AG04450 (cell line): ENCODE measurements around the gene RCOR2. TPM values are rescaled to one million over a fixed set of nuclear protein-coding genes. Genes with fewer than 3 reads are reported as not detected.

ENCODE experiments used
- CTCF ChIA-PET: fragments of 300-600, 350-600 bp; formaldehyde crosslinking; extraction: SDS; loops from one replicate; lab custom pipeline; 2022; ENCODE audit warnings: antibody characterized with exemption, inconsistent platforms; lab: Charles Lee
- POLR2A ChIA-PET: fragments of 350-600 bp; formaldehyde crosslinking; extraction: SDS; loops from one replicate; lab custom pipeline; 2021; ENCODE audit warnings: antibody characterized with exemption, inconsistent platforms; lab: Yijun Ruan, JAX
- DNase-seq: peaks from one replicate; pipeline ENCODE4 v3.0.0-alpha.2; 2011; ENCODE audit warnings: low read depth, low spot score
- H3K27ac ChIP-seq: one replicate; pipeline ENCODE4 v1.5.1; 2012; ENCODE audit warnings: low read depth, low read length, control low read depth
- H3K27me3 ChIP-seq: one replicate; pipeline ENCODE4 v1.6.0; 2012; ENCODE audit warnings: low read length; ENCODE audit not compliant: control insufficient read depth, insufficient read depth
- H3K4me3 ChIP-seq: 2 replicates; pipeline ENCODE4 v1.5.1; 2011; ENCODE audit warnings: mild to moderate bottlenecking, low read depth, low read length, control low read depth
- H3K9me3 ChIP-seq: 2 replicates; pipeline ENCODE4 v1.5.1; 2012; ENCODE audit warnings: low read length; ENCODE audit not compliant: control insufficient read depth, insufficient read depth
- polyA plus RNA-seq: library from polyadenylated mRNA; depleted of rRNA; stranded (reverse); fragments of >200 nt; gene quantifications from 2 replicates; pipeline ENCODE4 v1.2.3, GENCODE V29; 2011
- TF ChIP-seq, protein P1 (sequence below): IDR thresholded peaks from 2 replicates; pipeline ENCODE4 v1.5.1; 2011; ENCODE audit warnings: low read depth, low read length, control low read depth, inconsistent platforms

The RCOR2 gene
- polyA plus RNA-seq, 1 experiment: 4.4 TPM

GRCh38 chr11:63937713-63938478 lies 20.9 kb upstream of the RCOR2 start:
- peak overlapping the region; percentile 94 for H3K4me3 ChIP-seq
- no peak for DNase-seq
- H3K27ac ChIP-seq: peak overlapping the region; percentile 33
- TF ChIP-seq, protein P1, sequence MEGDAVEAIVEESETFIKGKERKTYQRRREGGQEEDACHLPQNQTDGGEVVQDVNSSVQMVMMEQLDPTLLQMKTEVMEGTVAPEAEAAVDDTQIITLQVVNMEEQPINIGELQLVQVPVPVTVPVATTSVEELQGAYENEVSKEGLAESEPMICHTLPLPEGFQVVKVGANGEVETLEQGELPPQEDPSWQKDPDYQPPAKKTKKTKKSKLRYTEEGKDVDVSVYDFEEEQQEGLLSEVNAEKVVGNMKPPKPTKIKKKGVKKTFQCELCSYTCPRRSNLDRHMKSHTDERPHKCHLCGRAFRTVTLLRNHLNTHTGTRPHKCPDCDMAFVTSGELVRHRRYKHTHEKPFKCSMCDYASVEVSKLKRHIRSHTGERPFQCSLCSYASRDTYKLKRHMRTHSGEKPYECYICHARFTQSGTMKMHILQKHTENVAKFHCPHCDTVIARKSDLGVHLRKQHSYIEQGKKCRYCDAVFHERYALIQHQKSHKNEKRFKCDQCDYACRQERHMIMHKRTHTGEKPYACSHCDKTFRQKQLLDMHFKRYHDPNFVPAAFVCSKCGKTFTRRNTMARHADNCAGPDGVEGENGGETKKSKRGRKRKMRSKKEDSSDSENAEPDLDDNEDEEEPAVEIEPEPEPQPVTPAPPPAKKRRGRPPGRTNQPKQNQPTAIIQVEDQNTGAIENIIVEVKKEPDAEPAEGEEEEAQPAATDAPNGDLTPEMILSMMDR: no peak
- CTCF ChIA-PET: interaction anchor here (1.1 kb wide), 1 partner anchor 37 kb away, joined by 3 read pairs; no protein-coding TSS in a partner anchor
- H3K27me3 ChIP-seq: no peaks in the 10 kb centered on the region
- no peaks in the 10 kb centered on the region; the same call in 1 of the 2 replicates for H3K9me3 ChIP-seq
- POLR2A ChIA-PET: interaction anchor here (0.6 to 1.6 kb wide), 2 partner anchors 99 to 1284 kb away, joined by 3 to 4 read pairs; no protein-coding TSS in a partner anchor

DNA sequence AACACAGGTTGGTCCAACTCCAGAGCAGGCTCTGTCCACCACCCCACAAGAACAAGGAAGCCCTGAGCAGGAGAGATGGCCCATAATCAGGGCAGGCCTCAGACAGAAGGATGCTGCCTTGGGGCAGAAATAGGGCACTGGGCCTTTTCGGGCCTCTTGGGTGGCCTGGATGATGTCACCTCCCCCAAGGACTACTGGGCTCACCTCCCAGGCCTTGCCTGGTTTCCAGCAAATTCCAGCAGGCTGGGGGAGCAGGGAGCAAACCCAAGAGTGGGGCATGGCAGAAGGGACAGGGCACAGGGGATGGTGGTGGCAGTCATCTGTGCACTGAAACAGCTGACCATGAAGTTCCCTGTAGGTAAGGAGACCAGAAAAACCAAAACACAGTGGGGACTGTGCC lies 16.5 kb upstream of the RCOR2 start:
- POLR2A ChIA-PET: no interaction called here
- H3K9me3 ChIP-seq: no peaks in the 10 kb centered on the region
- H3K27me3 ChIP-seq: no peaks in the 10 kb centered on the region
- H3K4me3 ChIP-seq: no peak overlapping the region
- no peak overlapping the region for H3K27ac ChIP-seq
- no peak for DNase-seq
- CTCF ChIA-PET: no interaction called here
- TF ChIP-seq, protein P1: no peak

DNA sequence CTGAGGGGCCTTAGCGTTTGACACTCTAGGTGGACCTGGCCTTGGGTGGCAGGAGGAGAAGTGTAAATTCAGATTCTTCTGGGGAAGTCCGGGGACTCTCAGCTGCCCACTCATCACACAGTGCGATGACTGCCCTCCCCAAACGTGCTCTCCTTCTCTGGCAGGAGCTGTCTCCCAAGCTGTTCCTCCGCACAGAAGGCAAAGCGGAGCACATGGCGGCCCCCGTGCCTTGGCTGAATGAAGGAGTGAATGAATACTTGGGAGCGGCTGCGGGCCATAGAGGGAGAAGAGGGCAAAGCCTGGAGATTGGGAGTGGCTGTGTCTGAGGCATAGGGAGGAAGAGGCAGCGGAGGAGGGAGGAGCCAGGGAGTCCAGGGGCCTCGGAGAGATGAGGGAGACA lies 14.9 kb upstream of the RCOR2 start:
- Histone ChIP-seq H3K9me3 (no peaks in the 10 kb centered on the region), H3K4me3 (no peak overlapping the region), H3K27me3 (peaks cover 3% of the 10 kb centered on the region), H3K27ac (no peak overlapping the region)
- POLR2A ChIA-PET: no interaction called here
- TF ChIP-seq, protein P1: no peak
- DNase-seq: no peak
- CTCF ChIA-PET: interaction anchor here (0.6 kb wide), 1 partner anchor 164 kb away, joined by 3 read pairs; no protein-coding TSS in a partner anchor

DNA sequence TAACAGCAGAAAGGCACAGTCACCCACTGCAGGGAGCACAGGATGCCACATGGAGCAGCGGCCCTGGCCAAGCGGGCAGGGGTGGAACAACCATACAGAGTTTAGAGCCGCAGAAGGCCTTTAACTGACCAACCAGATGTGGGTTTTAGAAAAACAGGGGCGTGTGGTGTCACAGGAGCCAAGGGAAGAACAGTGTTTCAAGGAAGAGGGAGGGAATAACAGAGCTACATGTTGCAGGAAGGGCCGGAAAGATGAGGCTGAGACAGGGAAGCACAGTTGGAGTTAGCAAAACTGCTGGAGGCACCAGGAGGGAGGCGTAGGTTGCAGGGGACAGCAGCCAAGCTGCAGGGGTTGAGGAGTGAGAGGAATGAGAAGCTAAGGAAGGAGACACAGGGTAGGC lies 14.1 kb upstream of the RCOR2 start:
- no peak for DNase-seq
- ChIA-PET POLR2A (no interaction called here), CTCF (interaction anchor here (0.8 to 1.0 kb wide), 2 partner anchors 9 to 15 kb away, joined by 4 to 5 read pairs; no protein-coding TSS in a partner anchor)

More for the DNA sequence above, 14.1 kb upstream of the RCOR2 start:
- Histone ChIP-seq H3K27ac (no peak overlapping the region), H3K4me3 (no peak overlapping the region), H3K27me3 (peaks cover 3% of the 10 kb centered on the region), H3K9me3 (no peaks in the 10 kb centered on the region)
- TF ChIP-seq, protein P1: no peak
